ENCODE data around the gene PMPCA.
A peak's percentile ranks its signal among the peaks of the same experiment; 100 is the strongest.

Gene PMPCA

DNA sequence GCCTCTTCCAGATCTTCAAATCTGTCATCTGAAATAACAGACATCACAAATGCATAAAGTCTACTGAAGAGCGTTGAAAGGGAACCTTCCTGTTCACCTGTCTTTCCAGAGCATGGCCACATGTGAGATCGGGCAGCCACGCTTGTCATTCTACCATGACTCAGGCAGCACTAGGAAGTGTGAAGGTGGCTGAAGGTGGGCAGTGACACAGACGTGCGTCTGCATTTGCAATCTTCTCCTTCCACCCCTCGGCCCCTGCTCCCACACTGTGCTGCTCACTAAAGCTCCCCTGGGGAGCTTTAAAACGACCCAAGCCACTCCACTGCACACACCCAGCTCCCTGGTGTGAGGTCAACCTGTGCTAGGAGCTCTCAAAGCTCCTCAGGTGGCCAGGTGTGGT lies 2.5 kb upstream of the PMPCA start:
- H2AFZ ChIP-seq (ENCODE audit: low read length), result no peak overlapping the region
- no peaks in the 10 kb centered on the region for H3K9me2 ChIP-seq (replicated peaks; ENCODE audit: low read depth, low read length)
- H3K27me3 ChIP-seq (ENCODE audit: insufficient read depth, low read length, poor library complexity, severe bottlenecking), result no peaks in the 10 kb centered on the region
- no peak overlapping the region for H3K4me3 ChIP-seq (ENCODE audit: low read length, poor library complexity, severe bottlenecking)
- peak overlapping the region; percentile 16 for H3K4me2 ChIP-seq (ENCODE audit: low read depth, low read length, poor library complexity, severe bottlenecking)
- TF ChIP-seq, protein P1, sequence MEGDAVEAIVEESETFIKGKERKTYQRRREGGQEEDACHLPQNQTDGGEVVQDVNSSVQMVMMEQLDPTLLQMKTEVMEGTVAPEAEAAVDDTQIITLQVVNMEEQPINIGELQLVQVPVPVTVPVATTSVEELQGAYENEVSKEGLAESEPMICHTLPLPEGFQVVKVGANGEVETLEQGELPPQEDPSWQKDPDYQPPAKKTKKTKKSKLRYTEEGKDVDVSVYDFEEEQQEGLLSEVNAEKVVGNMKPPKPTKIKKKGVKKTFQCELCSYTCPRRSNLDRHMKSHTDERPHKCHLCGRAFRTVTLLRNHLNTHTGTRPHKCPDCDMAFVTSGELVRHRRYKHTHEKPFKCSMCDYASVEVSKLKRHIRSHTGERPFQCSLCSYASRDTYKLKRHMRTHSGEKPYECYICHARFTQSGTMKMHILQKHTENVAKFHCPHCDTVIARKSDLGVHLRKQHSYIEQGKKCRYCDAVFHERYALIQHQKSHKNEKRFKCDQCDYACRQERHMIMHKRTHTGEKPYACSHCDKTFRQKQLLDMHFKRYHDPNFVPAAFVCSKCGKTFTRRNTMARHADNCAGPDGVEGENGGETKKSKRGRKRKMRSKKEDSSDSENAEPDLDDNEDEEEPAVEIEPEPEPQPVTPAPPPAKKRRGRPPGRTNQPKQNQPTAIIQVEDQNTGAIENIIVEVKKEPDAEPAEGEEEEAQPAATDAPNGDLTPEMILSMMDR (conservative IDR thresholded peaks at IDR 0.05; ENCODE audit: low read length), result no peak
- TF ChIP-seq EZH2phosphoT487 (IDR thresholded peaks at IDR 0.05; ENCODE audit: borderline replicate concordance), result no peak
- peaks cover 56% of the 10 kb centered on the region for H3K4me1 ChIP-seq (ENCODE audit: insufficient read depth, low read length, poor library complexity, severe bottlenecking)
- peaks cover 6% of the 10 kb centered on the region; the same call in 1 of the 2 replicates for H3K36me3 ChIP-seq (ENCODE audit: insufficient read depth, low read length)
- H3K9me3 ChIP-seq (ENCODE audit: insufficient read depth, low read depth, low read length), result no peaks in the 10 kb centered on the region
- peaks cover 26% of the 10 kb centered on the region for H4K20me1 ChIP-seq (ENCODE audit: insufficient read depth, low read length, poor library complexity, severe bottlenecking)
- no peak overlapping the region for H3K9ac ChIP-seq (ENCODE audit: low read depth, low read length, poor library complexity, severe bottlenecking)
- H3K79me2 ChIP-seq (ENCODE audit: insufficient read depth, low read length), result peaks cover 58% of the 10 kb centered on the region
- H3F3A ChIP-seq (ENCODE audit: low read depth), result 0 out of 2 replicates have a peak, but pooled peaks cover 4% of the 10 kb centered on the region

DNA sequence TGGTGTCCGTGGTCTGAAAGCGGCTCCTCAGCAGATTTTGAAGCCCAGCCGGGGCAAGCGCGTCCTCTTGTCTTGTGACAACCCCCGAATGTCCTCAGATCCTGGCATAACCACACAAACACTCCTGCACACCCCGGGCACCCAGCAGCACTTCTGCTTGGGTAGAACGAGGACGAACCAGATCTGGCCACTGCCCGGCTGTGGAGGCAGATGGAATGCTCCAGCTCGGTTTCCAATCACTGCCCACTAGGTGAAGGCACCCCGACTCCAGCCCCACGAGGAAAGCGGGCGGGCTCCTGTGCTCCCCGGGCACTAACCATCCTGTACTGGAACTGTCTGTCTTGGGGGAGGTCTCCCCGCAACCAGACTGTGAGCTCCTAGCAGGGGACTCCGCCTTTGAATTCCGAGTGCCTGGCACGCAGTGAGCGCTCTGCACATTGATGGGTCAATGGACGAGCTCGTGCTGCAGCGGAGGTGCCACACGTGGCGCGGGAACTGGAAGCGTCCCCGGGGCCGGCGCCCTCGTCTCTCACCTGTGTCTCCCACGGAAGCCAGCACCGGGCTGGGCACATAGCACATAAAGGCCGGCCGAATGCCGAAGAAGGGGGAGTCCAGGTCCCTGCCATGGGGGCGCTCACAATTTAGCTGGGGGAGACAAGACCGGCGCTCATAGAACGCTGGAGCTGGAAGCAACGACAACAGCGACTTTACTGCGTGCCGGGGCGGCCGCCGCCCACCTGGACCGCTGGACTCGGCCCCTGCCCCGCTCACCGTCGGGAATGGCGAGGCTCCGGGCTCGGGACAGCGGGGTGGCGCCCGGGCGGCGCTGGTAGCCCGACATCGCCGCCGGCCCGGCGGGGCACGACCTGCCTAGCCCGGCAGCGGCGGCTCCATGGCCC lies 652 bp upstream of the PMPCA start:
- TF ChIP-seq, protein P1 (conservative IDR thresholded peaks at IDR 0.05; ENCODE audit: low read length), result no peak
- no peak for TF ChIP-seq EZH2phosphoT487 (IDR thresholded peaks at IDR 0.05; ENCODE audit: borderline replicate concordance)
- H3F3A ChIP-seq (ENCODE audit: low read depth), result no peaks in the 10 kb centered on the region
- no peaks in the 10 kb centered on the region for H3K9me2 ChIP-seq (replicated peaks; ENCODE audit: low read depth, low read length)
- peak overlapping the region; percentile 77 for H3K4me2 ChIP-seq (ENCODE audit: low read depth, low read length, poor library complexity, severe bottlenecking)
- H3K4me3 ChIP-seq (ENCODE audit: low read length, poor library complexity, severe bottlenecking), result peak overlapping the region; percentile 91
- H2AFZ ChIP-seq (ENCODE audit: low read length), result peak overlapping the region; percentile 4; the same call in 1 of the 2 replicates
- peaks cover 19% of the 10 kb centered on the region; the same call in 1 of the 2 replicates for H3K36me3 ChIP-seq (ENCODE audit: insufficient read depth, low read length)
- no peaks in the 10 kb centered on the region for H3K9me3 ChIP-seq (ENCODE audit: insufficient read depth, low read depth, low read length)
- peak overlapping the region; percentile 77 for H3K9ac ChIP-seq (ENCODE audit: low read depth, low read length, poor library complexity, severe bottlenecking)
- peaks cover 39% of the 10 kb centered on the region for H3K4me1 ChIP-seq (ENCODE audit: insufficient read depth, low read length, poor library complexity, severe bottlenecking)
- peaks cover 27% of the 10 kb centered on the region for H4K20me1 ChIP-seq (ENCODE audit: insufficient read depth, low read length, poor library complexity, severe bottlenecking)
- peaks cover 65% of the 10 kb centered on the region for H3K79me2 ChIP-seq (ENCODE audit: insufficient read depth, low read length)
- H3K27me3 ChIP-seq (ENCODE audit: insufficient read depth, low read length, poor library complexity, severe bottlenecking), result no peaks in the 10 kb centered on the region

DNA sequence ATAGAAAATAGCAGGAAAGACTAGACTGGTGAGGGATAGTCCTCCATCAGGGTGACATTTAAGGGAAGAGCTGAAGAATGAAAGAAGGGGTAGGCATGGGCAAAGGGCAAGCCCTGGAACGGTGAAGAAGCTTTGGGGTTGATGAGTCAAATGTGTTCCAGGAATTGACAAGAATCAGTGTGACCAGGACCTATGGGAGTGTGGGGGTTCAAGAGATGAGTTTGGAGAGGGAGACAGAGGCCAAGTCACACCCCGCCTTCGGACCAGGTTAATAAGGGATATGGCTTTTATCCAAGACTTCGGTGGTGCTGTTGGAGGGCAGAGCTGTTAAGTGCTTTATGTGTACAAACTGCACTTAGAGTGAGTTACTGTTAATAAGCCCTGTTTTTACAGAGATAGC lies 920 bp downstream of the PMPCA start:
- Histone ChIP-seq H2AFZ (ENCODE audit: low read length) (no peak overlapping the region), H3K9me2 (replicated peaks; ENCODE audit: low read depth, low read length) (no peaks in the 10 kb centered on the region), H3K4me3 (ENCODE audit: low read length, poor library complexity, severe bottlenecking) (peak overlapping the region; percentile 84), H3K36me3 (ENCODE audit: insufficient read depth, low read length) (peaks cover 29% of the 10 kb centered on the region; the same call in 1 of the 2 replicates), H4K20me1 (ENCODE audit: insufficient read depth, low read length, poor library complexity, severe bottlenecking) (peaks cover 27% of the 10 kb centered on the region), H3K4me1 (ENCODE audit: insufficient read depth, low read length, poor library complexity, severe bottlenecking) (peaks cover 27% of the 10 kb centered on the region), H3K27me3 (ENCODE audit: insufficient read depth, low read length, poor library complexity, severe bottlenecking) (no peaks in the 10 kb centered on the region), H3K9me3 (ENCODE audit: insufficient read depth, low read depth, low read length) (no peaks in the 10 kb centered on the region), H3K79me2 (ENCODE audit: insufficient read depth, low read length) (peaks cover 65% of the 10 kb centered on the region), H3F3A (ENCODE audit: low read depth) (no peaks in the 10 kb centered on the region), H3K4me2 (ENCODE audit: low read depth, low read length, poor library complexity, severe bottlenecking) (peak overlapping the region; percentile 95), H3K9ac (ENCODE audit: low read depth, low read length, poor library complexity, severe bottlenecking) (peak overlapping the region; percentile 80)
- TF ChIP-seq EZH2phosphoT487 (IDR thresholded peaks at IDR 0.05; ENCODE audit: borderline replicate concordance), result no peak
- TF ChIP-seq, protein P1 (conservative IDR thresholded peaks at IDR 0.05; ENCODE audit: low read length), result no peak

All from Loucy (cell line).